ENCODE results near the gene ACTA2. TPM values are rescaled to one million over a fixed set of nuclear protein-coding genes. Genes with fewer than 3 reads are reported as not detected.

ACTA2 gene
- total RNA-seq, 1 experiment from 2014 or later, result not detected

- ChIA-PET POLR2A (ENCODE audit: unreplicated experiment) (no interaction called here), CTCF (no interaction called here)
- Histone ChIP-seq H3K36me3 (ENCODE audit: low read depth, low read length) (no peaks in the 10 kb centered on the region), H3K79me2 (ENCODE audit: low read length) (no peaks in the 10 kb centered on the region), H3F3A (ENCODE audit: low read length, unreplicated experiment) (no peaks in the 10 kb centered on the region), H3K4me1 (ENCODE audit: insufficient read depth, low read length) (no peaks in the 10 kb centered on the region), H3K27ac (ENCODE audit: low read length) (no peak overlapping the region), H2AFZ (ENCODE audit: low read length) (no peak overlapping the region), H3K4me2 (ENCODE audit: low read length) (no peak overlapping the region), H3K9ac (ENCODE audit: low read length) (no peak overlapping the region), H3K27me3 (ENCODE audit: low read length) (no peaks in the 10 kb centered on the region), H3K4me3 (ENCODE audit: low read length) (no peak overlapping the region), H4K20me1 (ENCODE audit: low read length) (no peaks in the 10 kb centered on the region), H3K9me3 (ENCODE audit: low read length) (no peaks in the 10 kb centered on the region), H3K9me2 (replicated peaks; ENCODE audit: low read length) (no peaks in the 10 kb centered on the region)
- DNase-seq, result no peak
- intact Hi-C loops (cut with micrococcal nuclease), result no loop called here
- BruUV-seq (replicated peaks), result no TSS peak
- TF ChIP-seq EZH2phosphoT487 (IDR thresholded peaks at IDR 0.05; ENCODE audit: borderline replicate concordance, low read length), result no peak
- TF ChIP-seq CTCF (conservative IDR thresholded peaks at IDR 0.05; ENCODE audit: low read depth, low read length), result no peak
- TF ChIP-seq EZH2 (IDR thresholded peaks at IDR 0.05; ENCODE audit: low read length, unreplicated experiment), result no peak
- no peak for ATAC-seq
Observed at GRCh38 chr10:88916986-88917385, 35.6 kb downstream of the ACTA2 start.

- Histone ChIP-seq H3F3A (ENCODE audit: low read length, unreplicated experiment) (no peaks in the 10 kb centered on the region), H4K20me1 (ENCODE audit: low read length) (no peaks in the 10 kb centered on the region), H3K9me2 (replicated peaks; ENCODE audit: low read length) (no peaks in the 10 kb centered on the region), H3K4me3 (ENCODE audit: low read length) (no peak overlapping the region), H3K27me3 (ENCODE audit: low read length) (no peaks in the 10 kb centered on the region), H3K79me2 (ENCODE audit: low read length) (no peaks in the 10 kb centered on the region), H3K4me1 (ENCODE audit: insufficient read depth, low read length) (no peaks in the 10 kb centered on the region), H3K9ac (ENCODE audit: low read length) (no peak overlapping the region), H3K36me3 (ENCODE audit: low read depth, low read length) (no peaks in the 10 kb centered on the region), H2AFZ (ENCODE audit: low read length) (no peak overlapping the region), H3K27ac (ENCODE audit: low read length) (no peak overlapping the region), H3K4me2 (ENCODE audit: low read length) (no peak overlapping the region), H3K9me3 (ENCODE audit: low read length) (no peaks in the 10 kb centered on the region)
- intact Hi-C loops (cut with micrococcal nuclease), result no loop called here
- CTCF ChIA-PET, result no interaction called here
- BruUV-seq (replicated peaks), result no TSS peak
- no peak for DNase-seq
- TF ChIP-seq EZH2phosphoT487 (IDR thresholded peaks at IDR 0.05; ENCODE audit: borderline replicate concordance, low read length) (no peak), EZH2 (IDR thresholded peaks at IDR 0.05; ENCODE audit: low read length, unreplicated experiment) (no peak), CTCF (conservative IDR thresholded peaks at IDR 0.05; ENCODE audit: low read depth, low read length) (no peak)
- no peak for ATAC-seq
- POLR2A ChIA-PET (ENCODE audit: unreplicated experiment), result no interaction called here
Observed at GRCh38 chr10:88916231-88916630, 36.3 kb downstream of the ACTA2 start.

DNA sequence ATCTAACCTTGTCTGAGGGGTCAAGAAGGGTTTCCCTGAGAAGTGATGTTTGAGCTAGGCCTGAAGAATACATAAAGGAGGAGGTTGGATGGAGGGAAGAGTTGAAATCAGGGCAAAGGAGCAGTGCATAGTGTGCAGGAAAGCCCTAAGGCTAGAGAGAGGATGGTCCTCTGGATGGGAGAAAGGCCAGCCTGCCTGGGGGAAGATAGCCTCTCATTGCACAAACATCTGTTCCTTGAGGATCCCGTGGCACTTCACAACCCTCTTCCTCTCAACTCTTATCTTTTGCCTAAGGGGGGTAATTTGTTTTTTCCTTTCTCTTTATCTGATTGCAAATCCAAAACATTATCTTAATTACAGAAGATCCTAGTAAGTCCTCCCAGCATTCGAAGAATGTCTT, 36.8 kb downstream of the ACTA2 start:
- ATAC-seq, result no peak
- Histone ChIP-seq H3K4me1 (ENCODE audit: insufficient read depth, low read length) (no peaks in the 10 kb centered on the region), H2AFZ (ENCODE audit: low read length) (no peak overlapping the region), H3K27ac (ENCODE audit: low read length) (no peak overlapping the region), H3K9me2 (replicated peaks; ENCODE audit: low read length) (no peaks in the 10 kb centered on the region), H3K27me3 (ENCODE audit: low read length) (no peaks in the 10 kb centered on the region), H3K4me2 (ENCODE audit: low read length) (no peak overlapping the region), H3K36me3 (ENCODE audit: low read depth, low read length) (no peaks in the 10 kb centered on the region), H3F3A (ENCODE audit: low read length, unreplicated experiment) (no peaks in the 10 kb centered on the region), H3K4me3 (ENCODE audit: low read length) (no peak overlapping the region), H3K9ac (ENCODE audit: low read length) (no peak overlapping the region), H4K20me1 (ENCODE audit: low read length) (no peaks in the 10 kb centered on the region), H3K9me3 (ENCODE audit: low read length) (no peaks in the 10 kb centered on the region), H3K79me2 (ENCODE audit: low read length) (no peaks in the 10 kb centered on the region)
- no peak for DNase-seq
- ChIA-PET CTCF (no interaction called here), POLR2A (ENCODE audit: unreplicated experiment) (no interaction called here)
- intact Hi-C loops (cut with micrococcal nuclease), result no loop called here
- no TSS peak for BruUV-seq (replicated peaks)
- no peak for TF ChIP-seq CTCF (conservative IDR thresholded peaks at IDR 0.05; ENCODE audit: low read depth, low read length)
- no peak for TF ChIP-seq EZH2 (IDR thresholded peaks at IDR 0.05; ENCODE audit: low read length, unreplicated experiment)
- no peak for TF ChIP-seq EZH2phosphoT487 (IDR thresholded peaks at IDR 0.05; ENCODE audit: borderline replicate concordance, low read length)
